Measurements from ENCODE around the gene TSPAN15.
"Not testable (repeated sequence)": the region's sequence is repeated elsewhere in the genome, so short reads cannot be mapped to it uniquely, and the experiment has no call there.

Gene TSPAN15

DNA sequence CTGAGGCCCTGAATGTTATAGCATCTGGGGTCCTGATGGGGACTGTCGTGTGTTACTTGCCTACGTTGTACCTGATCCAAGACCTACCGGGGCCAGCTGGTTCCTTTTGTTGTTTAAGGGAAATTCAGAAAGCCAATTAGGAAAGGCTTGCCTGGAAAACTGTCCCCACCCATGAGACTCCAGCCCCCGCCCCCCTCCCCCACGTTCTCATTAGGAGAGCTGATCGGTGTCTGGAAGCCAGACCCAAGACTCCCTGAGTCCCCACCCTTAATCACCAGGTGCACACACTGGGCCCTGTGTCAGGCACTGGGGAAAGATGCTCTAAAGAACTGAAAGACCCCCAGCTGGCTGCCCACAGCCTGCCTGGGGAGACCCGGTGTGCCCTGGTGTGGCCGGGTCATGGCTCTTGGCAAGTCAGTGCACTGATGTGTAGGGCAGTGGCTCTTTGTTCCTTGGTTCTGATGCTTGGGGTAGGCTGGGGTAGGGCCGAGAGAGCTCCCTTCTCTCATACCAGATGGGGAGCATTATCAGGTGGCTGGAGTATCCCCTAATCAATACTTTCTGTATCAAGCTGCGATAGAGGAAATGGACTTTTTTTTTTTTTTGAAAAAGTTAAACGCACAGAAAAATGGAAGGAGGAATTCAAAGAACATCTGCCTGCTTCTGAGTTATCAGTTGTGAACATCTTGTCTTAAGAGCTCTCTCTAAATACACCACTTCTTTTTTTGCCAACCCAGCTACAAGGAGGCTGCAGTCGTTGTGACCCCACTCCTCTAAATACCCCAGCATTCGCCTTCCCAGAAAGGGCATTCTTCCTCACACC lies 16.9 kb downstream of the TSPAN15 start:
- DNase-seq = no peak

DNA sequence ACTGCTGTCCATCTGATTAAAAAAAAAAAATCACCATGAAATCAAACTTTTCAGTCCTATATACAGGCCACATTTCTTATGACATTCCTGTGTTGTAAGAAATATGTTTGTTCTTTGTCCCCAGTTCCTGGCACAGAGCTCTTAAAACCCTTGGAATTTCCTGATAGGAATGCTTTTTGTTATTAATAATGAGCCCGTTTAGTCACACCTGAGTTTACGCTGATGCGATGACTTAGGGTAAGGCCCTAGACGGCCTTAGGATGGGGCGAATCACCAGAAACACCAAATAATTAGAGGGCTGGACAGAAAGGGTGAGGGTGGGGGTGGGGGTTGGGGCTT lies 17.5 kb downstream of the TSPAN15 start:
- DNase-seq = no peak

DNA sequence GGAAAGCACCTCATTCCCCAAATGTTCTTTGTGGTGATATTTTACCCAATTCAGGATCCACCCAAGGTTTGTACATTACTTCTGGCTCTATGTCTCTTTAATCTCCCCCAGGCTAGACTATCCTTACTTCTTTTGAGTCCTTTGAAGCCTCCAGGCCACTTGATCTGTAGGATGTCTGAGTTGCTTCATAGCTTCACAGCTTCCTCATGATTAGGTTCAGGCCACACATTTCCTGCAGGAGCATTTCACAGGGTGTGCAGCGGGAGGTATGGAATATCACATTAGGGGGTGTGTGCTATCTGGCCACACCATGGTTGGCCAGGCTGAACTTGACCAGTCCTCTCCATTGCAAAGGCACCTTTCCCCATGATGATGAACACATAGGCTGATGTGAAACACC lies 18.7 kb downstream of the TSPAN15 start:
- no peak for DNase-seq

DNA sequence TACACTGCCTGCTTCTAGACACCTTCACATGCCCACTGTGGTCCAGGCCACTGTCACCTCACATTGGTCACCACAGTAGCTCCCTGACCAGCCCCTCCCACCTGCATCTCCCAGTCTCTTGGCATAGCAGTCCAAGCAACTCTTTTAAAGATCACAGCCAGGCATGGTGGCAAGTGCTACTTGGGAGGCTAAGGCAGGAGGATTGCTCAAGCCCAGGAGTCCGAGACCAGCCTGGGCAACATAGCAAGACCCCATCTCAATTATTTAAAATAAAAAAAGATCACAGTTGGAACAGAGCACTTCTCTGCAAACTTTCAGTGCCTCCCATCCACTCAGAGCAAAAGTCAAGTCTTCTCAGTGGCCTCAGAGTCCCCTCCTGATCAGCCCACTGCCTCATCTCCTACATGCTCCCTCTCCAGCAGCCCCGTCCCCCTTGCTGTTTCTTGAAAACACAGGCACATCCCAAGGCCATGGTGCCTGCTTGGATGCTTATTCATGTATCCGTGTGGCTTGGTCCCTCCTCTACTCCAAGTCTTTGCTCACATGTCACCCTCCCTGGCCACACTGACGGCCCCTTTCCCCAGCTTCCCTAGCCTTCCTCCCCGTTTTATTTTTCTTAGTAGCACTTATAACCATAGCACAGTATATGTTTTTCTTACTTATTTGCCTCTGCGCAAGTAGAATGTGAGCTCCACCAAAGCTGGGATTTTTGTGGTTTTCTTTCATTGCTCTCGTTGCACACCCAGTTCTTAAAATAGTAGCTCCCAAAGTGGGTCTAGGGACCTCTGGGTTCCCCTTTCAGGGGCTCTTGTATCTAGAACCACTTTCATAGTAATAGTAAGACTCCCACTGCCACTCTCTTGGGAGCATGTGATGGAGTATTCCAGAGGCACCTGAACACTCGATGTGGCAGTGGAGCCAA lies 19.5 kb downstream of the TSPAN15 start:
- no peak for DNase-seq

DNA sequence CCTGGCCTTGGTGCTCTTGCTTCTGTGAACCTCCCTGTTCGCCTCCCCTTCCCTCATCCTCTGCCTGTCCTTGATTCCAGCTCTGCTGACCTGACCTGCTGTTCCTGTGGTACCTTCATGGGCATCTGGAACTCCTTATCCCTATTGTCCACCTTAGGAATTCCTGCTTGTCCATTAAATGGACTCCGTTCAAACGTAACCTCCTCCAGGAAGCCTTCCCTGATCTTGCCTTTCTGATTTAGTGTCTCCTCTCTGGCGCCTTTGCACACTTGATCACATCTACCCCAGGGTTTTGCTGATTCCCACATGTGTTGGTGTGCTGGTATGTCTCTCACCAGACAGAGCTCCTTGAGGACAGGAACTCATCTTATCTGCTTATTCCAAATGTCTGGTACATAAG lies 20.9 kb downstream of the TSPAN15 start:
- DNase-seq = no peak

DNA sequence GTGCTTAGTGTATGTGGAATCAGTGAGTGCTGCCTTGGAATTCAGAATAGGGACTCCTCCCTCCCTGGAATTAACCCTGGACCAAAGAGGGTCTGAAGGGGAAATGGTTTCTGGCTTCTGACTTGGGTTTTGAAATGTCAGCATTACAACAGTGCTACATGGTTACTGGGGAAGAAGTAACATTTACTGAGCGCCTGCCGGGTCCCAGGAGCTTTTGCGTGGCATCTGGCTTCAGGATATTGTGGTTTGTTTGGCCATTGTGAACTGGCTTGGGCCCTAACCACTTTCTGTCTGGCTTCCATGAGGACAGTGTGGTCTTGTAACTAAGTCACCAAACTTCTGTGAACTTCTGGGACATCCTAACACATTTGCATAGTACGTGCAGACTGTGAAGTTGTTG lies 21.3 kb downstream of the TSPAN15 start:
- no peak for DNase-seq

DNA sequence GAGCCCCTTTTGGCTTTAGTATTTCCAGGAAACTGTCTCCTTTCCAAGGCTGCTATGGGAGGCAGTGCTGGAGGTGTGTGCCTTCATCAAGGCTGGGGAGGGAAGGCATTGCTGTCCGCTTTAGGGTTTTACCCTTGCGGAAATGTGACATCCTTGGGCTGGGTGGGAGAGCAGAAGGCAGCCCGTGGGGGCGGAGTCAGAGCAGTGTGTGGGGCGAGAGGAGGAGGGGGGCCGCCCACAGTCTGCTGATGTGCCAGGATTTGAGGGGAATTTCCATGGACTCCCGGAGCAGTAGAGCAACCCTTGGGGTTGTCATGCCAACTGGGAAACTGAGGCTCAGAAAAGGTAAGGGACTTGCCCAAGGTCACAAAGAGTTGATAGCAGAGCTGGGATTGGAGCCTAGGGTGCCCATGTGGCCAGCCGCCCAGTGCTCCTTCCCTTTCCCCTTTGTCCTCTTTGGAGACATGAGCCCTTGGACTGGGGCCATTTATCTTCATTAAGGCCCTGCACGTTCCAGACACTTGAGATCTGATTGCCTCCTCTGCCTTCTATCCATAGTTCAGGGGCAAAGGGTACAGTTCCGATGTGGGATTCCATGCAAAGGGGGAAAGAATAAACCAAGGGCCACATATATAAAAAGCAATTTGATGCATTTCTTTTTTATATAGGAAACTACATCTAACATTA lies 22.2 kb downstream of the TSPAN15 start:
- no peak for DNase-seq

DNA sequence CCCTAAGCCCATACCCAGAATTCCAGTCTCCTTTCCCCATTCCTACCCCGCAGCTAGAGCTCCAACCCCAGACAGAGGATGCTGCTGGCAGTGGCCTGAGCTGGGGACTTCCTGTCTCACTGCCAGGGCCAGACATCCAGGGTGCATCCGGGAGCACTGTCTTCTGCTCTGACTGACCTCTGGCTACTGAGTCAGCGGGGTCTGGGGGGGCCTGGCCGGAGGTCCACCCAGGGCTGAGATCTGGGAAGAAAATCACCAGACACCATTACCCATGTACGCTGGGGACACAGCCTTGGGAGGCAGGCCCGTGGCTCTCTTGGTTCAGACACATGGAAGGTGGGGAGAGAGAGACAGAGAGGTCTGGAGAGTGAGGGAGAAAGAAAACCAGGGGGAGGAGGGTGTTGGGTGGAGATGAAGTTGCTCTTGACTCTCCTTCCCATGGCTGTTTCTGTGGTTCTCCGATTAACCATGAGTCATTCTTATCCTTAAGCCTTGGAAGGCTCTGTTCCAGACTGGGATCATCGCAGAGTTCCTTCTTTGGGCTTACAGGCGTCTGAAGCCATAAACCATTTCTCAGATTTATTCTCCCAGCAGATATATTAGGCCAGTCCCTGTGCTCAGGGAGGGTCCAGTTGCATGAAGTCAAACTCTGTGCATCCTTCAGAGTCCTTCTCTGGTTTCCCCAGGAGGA lies 23.6 kb downstream of the TSPAN15 start:
- no peak for DNase-seq

DNA sequence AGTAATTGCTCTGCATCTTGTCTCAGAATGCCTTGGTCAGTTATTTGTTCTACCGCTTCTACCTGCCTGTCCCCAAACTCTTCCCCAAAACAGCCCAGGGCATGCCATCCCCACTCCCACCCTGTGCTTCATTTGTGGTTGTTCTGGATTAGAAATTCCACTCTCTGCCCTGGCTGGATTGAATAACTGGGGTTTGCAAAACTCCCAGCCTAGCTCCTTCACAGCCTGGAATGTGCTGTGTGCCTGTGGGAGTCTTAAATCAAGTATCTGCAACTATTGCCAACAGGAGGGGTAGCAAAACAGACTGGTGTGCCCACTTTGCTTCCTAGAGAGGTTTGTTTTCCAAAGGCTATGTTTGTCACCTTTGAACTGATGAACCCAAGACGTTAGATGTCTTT lies 24.2 kb downstream of the TSPAN15 start:
- DNase-seq = no peak

DNA sequence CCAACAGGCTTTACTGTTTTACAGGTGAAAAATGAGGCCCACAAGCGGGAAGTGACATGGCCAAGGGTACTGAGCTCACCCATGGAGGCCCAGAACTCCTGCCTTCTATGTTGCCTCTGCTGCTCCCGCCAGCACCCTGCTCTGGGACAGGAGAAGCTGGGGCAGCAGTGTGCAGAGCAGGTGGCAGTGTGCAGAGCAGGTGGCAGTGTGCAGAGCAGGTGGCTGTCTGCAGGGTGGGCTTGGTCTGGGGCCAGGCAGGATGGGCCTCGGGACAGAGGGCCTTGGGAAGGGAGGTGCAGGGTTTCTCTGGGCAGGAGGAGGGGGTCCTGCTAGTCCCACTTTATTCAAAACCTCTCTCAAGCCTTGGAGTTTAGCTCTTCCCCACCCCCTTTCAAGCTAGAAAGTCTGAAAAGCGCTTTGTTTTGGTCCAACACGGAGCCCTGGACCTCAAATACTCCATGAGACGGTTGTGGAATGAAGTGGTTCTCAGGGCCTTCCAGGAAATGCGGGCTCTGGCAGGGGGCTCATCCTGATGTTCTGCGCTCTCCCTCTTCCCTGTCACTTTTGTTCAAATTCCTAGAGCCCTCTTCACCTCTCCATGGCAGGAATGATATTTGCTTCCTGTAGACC lies 26.8 kb downstream of the TSPAN15 start:
- DNase-seq = no peak

DNA sequence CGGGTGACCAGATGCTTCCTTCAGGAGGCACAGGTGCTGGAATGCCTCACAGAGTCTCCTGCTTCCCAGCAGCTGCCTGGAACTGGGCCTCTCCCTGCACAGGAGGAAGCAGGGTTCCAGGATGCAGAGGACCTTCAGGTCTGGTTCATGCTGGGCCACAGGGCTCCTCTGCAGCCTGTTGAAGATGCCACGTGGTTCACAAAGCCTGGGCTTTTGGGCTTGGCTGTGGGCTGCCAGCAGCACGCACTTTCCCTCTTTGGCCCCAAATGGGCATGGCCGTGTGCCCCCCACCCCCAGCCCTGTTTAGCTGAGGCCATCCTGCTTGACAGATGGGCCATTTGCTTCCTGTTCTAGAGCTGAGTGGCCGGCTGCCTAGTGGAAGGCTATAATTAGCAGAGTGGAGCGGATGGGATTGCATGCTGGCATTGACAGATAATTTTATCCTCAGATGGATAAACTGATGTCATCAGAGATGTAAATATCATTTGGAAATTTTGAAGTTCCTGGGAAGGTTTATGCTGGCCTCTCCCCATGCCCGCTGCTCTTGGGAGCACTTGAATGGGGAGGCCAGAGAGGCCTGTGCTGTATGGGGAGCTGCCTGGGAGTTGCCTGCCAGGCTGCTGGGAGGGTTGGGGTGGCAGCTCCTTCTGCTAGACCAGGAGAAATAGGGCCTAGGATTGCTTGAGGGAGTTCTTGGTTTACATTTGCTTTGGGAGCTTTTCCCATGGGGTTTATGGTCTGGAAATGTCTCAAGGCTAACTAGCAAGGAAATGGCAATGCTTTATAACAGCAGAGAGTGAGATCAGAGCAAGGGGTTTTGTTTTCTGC lies 28.2 kb downstream of the TSPAN15 start:
- no peak for DNase-seq

DNA sequence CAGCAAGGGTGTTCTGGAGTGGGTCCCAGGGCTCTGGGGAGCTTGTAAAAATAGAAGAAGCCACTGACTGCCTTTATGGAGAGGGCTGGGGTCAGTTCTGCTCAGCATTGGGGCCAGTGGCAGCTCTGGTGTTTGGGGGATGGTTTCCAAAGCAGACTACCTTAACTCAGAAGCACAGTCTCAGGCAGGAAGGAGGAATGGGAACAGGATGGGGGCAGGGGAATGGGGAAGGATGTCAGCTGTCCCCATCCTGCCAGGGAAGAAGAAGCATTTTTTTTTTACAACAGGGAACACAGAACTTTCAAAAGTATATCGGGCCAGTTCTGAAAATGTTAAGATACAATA lies 28.8 kb downstream of the TSPAN15 start:
- DNase-seq = no peak

DNA sequence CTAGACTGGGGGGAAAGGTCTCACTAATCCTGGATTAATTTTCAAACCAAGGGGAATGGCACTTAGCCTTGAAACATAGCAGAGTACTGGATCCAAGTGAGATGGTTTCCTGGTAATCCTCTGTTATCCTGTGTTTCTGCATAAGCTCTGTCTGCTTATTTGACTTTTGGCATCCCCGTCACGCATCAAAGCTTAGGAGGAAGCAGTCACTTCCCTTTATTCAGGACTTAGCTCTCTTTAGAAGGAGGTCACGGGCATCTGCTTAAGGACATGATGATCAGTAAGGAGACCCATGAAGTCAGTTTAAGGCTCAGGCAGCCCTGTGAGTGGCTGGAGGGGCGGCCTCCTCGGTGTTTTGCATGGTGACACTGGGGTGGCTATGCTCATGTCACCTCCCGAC lies 30.0 kb downstream of the TSPAN15 start:
- no peak for DNase-seq

DNA sequence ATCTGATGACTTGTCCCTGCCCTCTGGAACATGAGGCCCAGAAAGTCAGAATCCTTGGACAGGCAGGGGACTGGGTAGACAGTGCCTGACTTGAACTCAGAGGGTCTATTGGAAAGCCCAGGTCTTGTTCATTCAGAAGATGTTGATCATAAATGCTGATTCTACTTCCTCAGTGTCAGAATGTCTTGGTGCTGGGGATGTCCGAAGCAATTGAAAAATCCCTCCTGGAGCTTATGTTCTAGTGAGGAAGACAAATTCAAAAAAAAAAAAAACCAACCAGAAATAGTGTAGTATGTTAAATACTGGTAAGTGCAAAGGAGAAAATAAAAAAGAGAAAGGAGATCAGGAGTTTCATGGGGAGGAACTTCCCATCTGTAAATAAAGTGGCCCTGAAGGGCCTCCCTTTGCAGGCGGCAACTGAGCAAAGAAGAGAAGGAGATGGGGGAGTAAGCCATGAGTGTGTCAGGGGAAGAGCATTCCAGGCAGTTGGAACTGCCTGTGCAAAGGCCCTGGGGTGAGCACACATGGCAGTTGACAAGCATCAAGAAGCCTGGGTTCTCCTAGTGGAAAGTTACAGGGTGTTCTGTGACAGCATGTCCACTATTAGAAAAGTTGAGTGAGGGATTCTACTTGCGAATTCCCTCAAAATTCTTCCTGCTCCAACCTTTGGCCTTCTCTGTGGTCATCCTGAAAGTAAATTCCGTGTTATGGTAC lies 30.7 kb downstream of the TSPAN15 start:
- DNase-seq = no peak

DNA sequence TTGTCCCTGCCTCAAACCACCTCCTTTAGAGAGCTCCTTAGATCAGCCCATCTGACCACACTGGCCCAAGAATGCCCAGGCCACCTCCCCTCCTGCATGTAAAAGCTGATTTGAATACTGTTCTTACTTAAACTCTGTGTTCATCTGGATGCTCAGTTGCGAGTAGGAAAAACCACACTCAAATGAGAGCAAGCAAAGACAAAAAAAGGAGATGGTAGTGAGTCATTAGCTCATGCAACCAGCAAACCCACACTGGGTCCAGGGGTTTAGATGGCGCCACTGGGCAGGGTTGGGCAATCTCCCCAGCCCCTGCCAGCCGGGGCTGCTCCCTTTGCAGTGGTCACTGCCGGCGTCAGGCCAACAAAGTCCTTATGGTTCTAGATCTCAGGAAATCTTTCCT lies 32.7 kb downstream of the TSPAN15 start:
- DNase-seq = no peak

DNA sequence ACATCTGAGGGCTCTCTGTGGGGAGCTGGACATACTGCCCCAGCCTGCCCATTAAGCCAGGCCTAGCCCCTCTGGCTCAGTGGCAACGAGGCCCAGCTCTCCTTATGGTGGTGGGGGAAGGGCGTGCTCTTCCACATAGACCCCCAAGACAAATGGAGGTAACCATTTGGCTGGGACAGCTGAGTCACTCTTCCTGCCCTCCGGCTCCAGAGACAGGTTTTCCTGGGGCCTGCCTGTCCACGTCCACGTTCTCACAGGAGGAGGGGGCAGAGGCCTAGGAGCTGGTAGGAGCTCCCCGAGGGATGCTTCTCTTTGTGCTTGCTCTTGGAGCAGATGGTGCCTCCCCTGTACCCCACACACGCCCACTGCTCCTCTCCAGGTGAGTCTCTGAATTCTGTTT lies 33.5 kb downstream of the TSPAN15 start:
- no peak for DNase-seq

DNA sequence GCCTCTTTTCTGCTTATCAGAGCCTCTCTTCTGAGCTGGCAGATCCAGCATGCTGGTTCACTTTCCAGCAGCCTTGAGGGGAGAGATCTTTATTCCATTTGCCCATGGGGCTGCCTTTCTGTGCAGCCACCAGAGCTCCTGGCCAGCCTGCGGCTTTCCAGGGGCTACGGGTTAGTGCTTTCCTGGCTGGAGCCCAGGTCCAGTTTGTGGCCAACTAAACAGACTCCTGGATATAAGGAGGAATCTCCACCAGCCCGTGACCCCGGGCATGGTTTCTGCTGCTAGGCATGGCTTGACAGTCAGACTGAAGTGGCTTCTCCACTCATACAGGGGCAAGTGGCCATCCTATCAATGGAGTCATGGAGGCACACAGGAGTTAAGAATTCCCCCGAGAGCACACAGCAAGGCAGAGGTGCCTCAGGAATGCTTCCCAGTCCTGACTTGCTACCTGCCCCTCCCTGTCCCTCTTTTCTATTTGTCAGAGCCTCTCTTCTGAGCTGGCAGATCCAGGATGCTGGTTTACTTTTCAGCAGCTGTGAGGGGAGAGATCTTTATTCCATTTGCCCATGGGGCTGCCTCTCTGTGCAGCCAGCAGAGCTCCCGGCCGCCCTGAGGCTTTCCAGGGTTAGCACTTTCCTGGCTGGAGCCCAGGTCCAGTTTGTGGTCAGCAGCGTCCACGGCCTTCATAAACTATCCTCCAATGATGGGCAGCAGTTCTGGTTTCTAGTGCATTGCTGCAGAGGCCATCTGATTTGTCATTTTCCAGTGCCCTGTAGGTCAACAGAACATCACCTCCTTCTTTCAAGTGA lies 35.9 kb downstream of the TSPAN15 start:
- no peak for DNase-seq

DNA sequence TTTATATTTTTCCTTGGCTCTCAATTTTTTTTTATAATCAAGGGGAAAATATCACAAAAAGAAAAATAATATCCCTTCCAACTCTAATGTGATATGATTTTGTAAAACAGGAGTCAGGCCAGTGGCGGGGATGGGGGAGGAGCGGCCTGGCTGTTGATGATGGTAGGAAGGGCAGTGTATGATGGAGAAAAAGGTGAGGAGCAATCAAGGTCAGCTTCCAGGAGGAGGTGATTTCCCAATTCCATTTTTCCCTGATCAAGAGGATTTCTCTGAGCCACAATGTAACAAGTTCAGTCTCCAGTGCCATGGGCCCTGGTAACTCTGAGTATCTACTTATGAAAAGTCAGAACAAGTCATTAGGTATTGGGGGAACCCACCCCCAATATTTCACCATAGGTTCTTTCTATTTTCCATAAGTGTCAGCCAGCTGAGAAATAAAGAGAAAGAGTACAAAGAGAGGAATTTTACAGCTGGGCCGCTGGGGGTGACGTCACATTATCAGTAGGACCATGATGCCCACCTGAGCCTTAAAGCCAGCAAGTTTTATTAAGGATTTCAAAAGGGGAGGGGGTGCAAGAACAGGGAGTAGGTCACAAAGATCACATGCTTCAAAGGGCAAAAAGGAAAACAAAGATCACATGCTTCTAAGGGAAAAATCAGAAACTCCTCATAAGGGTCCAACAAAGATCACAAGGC lies 37.0 kb downstream of the TSPAN15 start:
- not testable (repeated sequence) for DNase-seq

DNA sequence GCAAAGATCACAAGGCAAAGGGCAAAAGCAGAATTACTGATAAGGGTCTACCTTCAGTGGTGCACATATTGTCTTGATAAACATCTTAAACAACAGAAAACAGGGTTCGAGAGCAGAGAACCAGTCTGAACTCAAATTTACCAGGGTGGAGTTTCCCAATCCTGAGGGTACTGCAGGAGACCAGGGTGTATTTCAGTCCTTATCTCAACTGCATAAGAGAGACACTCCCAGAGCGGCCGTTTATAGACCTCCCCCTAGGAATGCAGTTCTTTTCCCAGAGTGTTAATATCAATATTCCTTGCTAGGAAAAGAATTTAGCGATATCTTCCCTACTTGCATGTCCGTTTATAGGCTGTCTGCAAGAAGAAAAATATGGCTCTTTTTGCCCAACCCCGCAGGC lies 37.6 kb downstream of the TSPAN15 start:
- not testable (repeated sequence) for DNase-seq
